HepG2 (cell line): Measurements from ENCODE around the gene LCAT. TPM values are rescaled to one million over a fixed set of nuclear protein-coding genes. Genes with fewer than 3 reads are reported as not detected.

Experiments used
- CC2D1A ChIP-seq: sonication (generic); formaldehyde crosslinking; IDR thresholded peaks from 2 replicates; pipeline ENCODE4 v1.8.1; 2023; ENCODE audit warnings: mild to moderate bottlenecking, missing genetic modification reagents
- ETV6 ChIP-seq: sonication (generic); formaldehyde crosslinking; conservative IDR thresholded peaks from 2 replicates; pipeline ENCODE4 v1.4.0; 2020; ENCODE audit warnings: missing genetic modification reagents
- GMEB1 ChIP-seq: sonication (generic); formaldehyde crosslinking; IDR thresholded peaks from 2 replicates; pipeline ENCODE4 v1.5.1; 2020; ENCODE audit warnings: missing genetic modification reagents, mild to moderate bottlenecking, borderline replicate concordance
- HOXA9 ChIP-seq: sonication (generic); formaldehyde crosslinking; IDR thresholded peaks from 2 replicates; pipeline ENCODE4 v1.8.1; 2022; ENCODE audit warnings: missing genetic modification reagents, mild to moderate bottlenecking, moderate library complexity, borderline replicate concordance
- MEIS1 ChIP-seq: sonication (generic); formaldehyde crosslinking; IDR thresholded peaks from 2 replicates; pipeline ENCODE4 v1.9.0; 2021; ENCODE audit warnings: mild to moderate bottlenecking, missing genetic modification reagents, moderate library complexity, borderline replicate concordance
- MNT ChIP-seq: fragments of 450-650 bp; IDR thresholded peaks from 2 replicates; pipeline ENCODE4 v1.6.1; 2016
- NONO ChIP-seq, 2 experiments: fragments of 450-650 bp in 1 of 2; sonication (generic) in 1 of 2; formaldehyde crosslinking in 1 of 2; IDR thresholded peaks in 1 of 2; conservative IDR thresholded peaks in 1 of 2; 2 replicates each; pipeline versions ENCODE4 v1.6.1 to v1.8.0; 2017 to 2022; ENCODE audit warnings: mild to moderate bottlenecking in 1 of 2, missing genetic modification reagents in 1 of 2, moderate library complexity in 1 of 2
- PAWR ChIP-seq: sonication (generic); formaldehyde crosslinking; IDR thresholded peaks from 2 replicates; pipeline ENCODE4 v1.4.0; 2020; ENCODE audit warnings: missing genetic modification reagents, mild to moderate bottlenecking, borderline replicate concordance
- PLRG1 ChIP-seq: fragments of 450-650 bp; conservative IDR thresholded peaks from 2 replicates; pipeline ENCODE4 v1.6.1; 2016
- SMAD3 ChIP-seq: sonication (generic); formaldehyde crosslinking; IDR thresholded peaks from 2 replicates; pipeline ENCODE4 v1.4.0; 2020; ENCODE audit warnings: missing genetic modification reagents
- YEATS2 ChIP-seq: sonication (generic); formaldehyde crosslinking; IDR thresholded peaks from 2 replicates; pipeline ENCODE4 v1.4.0; 2020; ENCODE audit warnings: missing genetic modification reagents, borderline replicate concordance
- ZBED4 ChIP-seq: sonication (generic); formaldehyde crosslinking; IDR thresholded peaks from 2 replicates; pipeline ENCODE4 v1.4.0; 2020; ENCODE audit warnings: missing genetic modification reagents, borderline replicate concordance
- ZFP36 ChIP-seq: fragments of 150-350 bp; IDR thresholded peaks from 2 replicates; pipeline ENCODE4 v1.6.1; 2018; ENCODE audit warnings: borderline replicate concordance, low read length, low read depth; ENCODE audit not compliant: partially characterized antibody
- ZNF317 ChIP-seq: sonication (generic); formaldehyde crosslinking; IDR thresholded peaks from 2 replicates; pipeline ENCODE4 v1.5.0; 2020; ENCODE audit warnings: mild to moderate bottlenecking, missing genetic modification reagents
- ZNF556 ChIP-seq: sonication (generic); formaldehyde crosslinking; IDR thresholded peaks from 2 replicates; pipeline ENCODE4 v1.4.0; 2020; ENCODE audit warnings: mild to moderate bottlenecking, missing genetic modification reagents, borderline replicate concordance
- ZNF574 ChIP-seq: sonication (generic); formaldehyde crosslinking; IDR thresholded peaks from 2 replicates; pipeline ENCODE4 v1.4.0; 2020; ENCODE audit warnings: missing genetic modification reagents
- ZNF589 ChIP-seq: sonication (generic); formaldehyde crosslinking; conservative IDR thresholded peaks from 2 replicates; pipeline ENCODE4 v1.8.0; 2022; ENCODE audit warnings: mild to moderate bottlenecking, moderate library complexity, missing genetic modification reagents
- ZNF703 ChIP-seq: sonication (generic); formaldehyde crosslinking; IDR thresholded peaks from 2 replicates; pipeline ENCODE4 v1.5.1; 2020; ENCODE audit warnings: missing genetic modification reagents, mild to moderate bottlenecking, moderate library complexity, borderline replicate concordance
- polyA plus RNA-seq, 8 experiments: library from polyadenylated mRNA; depleted of rRNA in 3 of 8; stranded (reverse) in 7 of 8; unstranded in 1 of 8; fragments of >200 nt; fragmentation: Illumina TruSeq in 4 of 8; extraction: Trizol in 4 of 8; gene quantifications; 2 replicates each; pipeline versions ENCODE4 v1.2.1 to v1.2.3, GENCODE V29; 2011 to 2016; ENCODE audit warnings: low read depth in 4 of 8, missing spikeins in 1 of 8, mixed read lengths in 1 of 8; ENCODE audit not compliant: insufficient read depth in 1 of 8
- total RNA-seq, 5 experiments: library from RNA; depleted of rRNA; stranded (reverse); fragments of >200 nt; fragmentation: Illumina TruSeq; extraction: Trizol; gene quantifications; 2 replicates each; pipeline ENCODE4 v1.2.3, GENCODE V29; 2016; ENCODE audit warnings: low read depth in 1 of 5

The LCAT gene
- total and polyA plus RNA-seq, 2 of the 13 experiments (the other 11 are each of a cell fraction or from before 2014, with no cell fraction given): 36.1 to 38.9 TPM

- TF ChIP-seq ZNF574 (CRISPR knock-in tag): peak; percentile 79
- TF ChIP-seq MEIS1 (CRISPR knock-in tag): peak; percentile 94
- TF ChIP-seq PAWR (CRISPR knock-in tag): 0 out of 2 replicates have a peak, but pooled peaks have one; percentile 10
- TF ChIP-seq GMEB1: peak; percentile 78
- peak; percentile 5; the same call in 1 of the 2 replicates for TF ChIP-seq ZNF317 (CRISPR knock-in tag)
- peak; percentile 79; the same call in 1 of the 2 replicates for TF ChIP-seq ZNF589 (CRISPR knock-in tag)
- TF ChIP-seq HOXA9 (CRISPR knock-in tag): no peak; the same call in 1 of the 2 replicates
- TF ChIP-seq ZNF703 (CRISPR knock-in tag): no peak
- peak; percentile 91 for TF ChIP-seq YEATS2 (CRISPR knock-in tag)
- TF ChIP-seq ZNF556: peak; percentile 92; the same call in 1 of the 2 replicates
- no peak for TF ChIP-seq CC2D1A (CRISPR knock-in tag)
- no peak for TF ChIP-seq ZBED4 (CRISPR knock-in tag)
- TF ChIP-seq ETV6 (CRISPR knock-in tag): 0 out of 2 replicates have a peak, but pooled peaks have one; percentile 35
- TF ChIP-seq ZFP36: no peak
- TF ChIP-seq SMAD3: no peak; the same call in none of the 2 replicates
- no peak for TF ChIP-seq PLRG1
- TF ChIP-seq MNT: peak; percentile 95
- no peak for TF ChIP-seq NONO (IDR thresholded peaks at IDR 0.05)
- peak; percentile 73 for TF ChIP-seq NONO (CRISPR knock-in tag; conservative IDR thresholded peaks at IDR 0.05)
Measured at GRCh38 chr16:67935402-67936123, 8.4 kb downstream of the LCAT start (continued).
